ENCODE measurements around the gene GSTT4. TPM values are rescaled to one million over a fixed set of nuclear protein-coding genes. Genes with fewer than 3 reads are reported as not detected.

Gene GSTT4
- total RNA-seq = not detected
- not detected for polyA plus RNA-seq
- long read RNA-seq, donor 1 = 0 reads
- long read RNA-seq, donor 2 = 0 reads
- long read RNA-seq, donor 3 = 0 reads
- long read RNA-seq, donor 4 = 0 reads
- long read RNA-seq, donor 5 = 0 reads

GRCh38 chr22:24005201-24005600 lies at the start of gene GSTT4:
GSTT4 (minus strand) TSS chr22:24005453; CDS start chr22:24005356, 97 bp downstream.
- Histone ChIP-seq H3K4me3 (no peak within 1 kb of the TSS), H3K9ac (ENCODE audit: insufficient read depth in 1 of 2, low read length in 2 of 2) (no peak within 1 kb of the TSS), H3K27ac (ENCODE audit: low read depth in 1 of 2, low read length in 1 of 2) (no peak within 1 kb of the TSS), H3K27me3 (ENCODE audit: control insufficient read depth in 3 of 3, insufficient read depth in 3 of 3, low read length in 2 of 3) (no peaks in the 10 kb centered on the region), H3K36me3 (ENCODE audit: control insufficient read depth in 4 of 4, insufficient read depth in 4 of 4, low read length in 4 of 4) (no peaks in the 10 kb centered on the region), H3K9me3 (ENCODE audit: control insufficient read depth in 4 of 4, insufficient read depth in 3 of 4, low read length in 3 of 4) (no peaks in the 10 kb centered on the region), H3K4me1 (ENCODE audit: control insufficient read depth in 5 of 5, insufficient read depth in 5 of 5, low read length in 5 of 5) (no peaks in the 10 kb centered on the region)
- DNase-seq = no peak
- no peak for ATAC-seq (ENCODE audit: insufficient read depth, low FRiP score)
- no peak for TF ChIP-seq CTCF (IDR thresholded peaks at IDR 0.05; ENCODE audit: control extremely low read depth, extremely low read depth)
- 80 to 88% methylated on average over 6 of the region's 6 CpGs for WGBS, 2 donors

- TF ChIP-seq CTCF (IDR thresholded peaks at IDR 0.05; ENCODE audit: control extremely low read depth, extremely low read depth) = no peak
- no peaks in the 10 kb centered on the region for H3K27me3 ChIP-seq (ENCODE audit: control insufficient read depth in 3 of 3, insufficient read depth in 3 of 3, low read length in 2 of 3)
- no peak overlapping the region for H3K4me3 ChIP-seq
- H3K9ac ChIP-seq (ENCODE audit: insufficient read depth in 1 of 2, low read length in 2 of 2) = no peak overlapping the region
- no peak for ATAC-seq (ENCODE audit: insufficient read depth, low FRiP score)
- WGBS, 2 donors = 85% methylated on average over 3 of the region's 3 CpGs
- DNase-seq = no peak
- H3K4me1 ChIP-seq (ENCODE audit: control insufficient read depth in 5 of 5, insufficient read depth in 5 of 5, low read length in 5 of 5) = no peaks in the 10 kb centered on the region
- no peak overlapping the region for H3K27ac ChIP-seq (ENCODE audit: low read depth in 1 of 2, low read length in 1 of 2)
- H3K36me3 ChIP-seq (ENCODE audit: control insufficient read depth in 4 of 4, insufficient read depth in 4 of 4, low read length in 4 of 4) = peaks cover 6 to 53% (median 31%) of the 10 kb centered on the region in 4 donors
- H3K9me3 ChIP-seq (ENCODE audit: control insufficient read depth in 4 of 4, insufficient read depth in 3 of 4, low read length in 3 of 4) = no peaks in the 10 kb centered on the region
Observed at GRCh38 chr22:24054356-24054755, 49.1 kb upstream of the GSTT4 start.

GRCh38 chr22:24053481-24054226 lies 48.4 kb upstream of the GSTT4 start:
- 86 to 91% methylated on average over 10 of the region's 10 CpGs for WGBS, 2 donors
- no peak overlapping the region for H3K4me3 ChIP-seq
- no peak overlapping the region for H3K27ac ChIP-seq (ENCODE audit: low read depth in 1 of 2, low read length in 1 of 2)
- ATAC-seq (ENCODE audit: insufficient read depth, low FRiP score) (no peak), DNase-seq (no peak)
- no peaks in the 10 kb centered on the region for H3K9me3 ChIP-seq (ENCODE audit: control insufficient read depth in 4 of 4, insufficient read depth in 3 of 4, low read length in 3 of 4)
- H3K4me1 ChIP-seq (ENCODE audit: control insufficient read depth in 5 of 5, insufficient read depth in 5 of 5, low read length in 5 of 5) = no peaks in the 10 kb centered on the region
- H3K36me3 ChIP-seq (ENCODE audit: control insufficient read depth in 4 of 4, insufficient read depth in 4 of 4, low read length in 4 of 4) = peaks cover 6 to 56% (median 31%) of the 10 kb centered on the region in 4 donors
- H3K27me3 ChIP-seq (ENCODE audit: control insufficient read depth in 3 of 3, insufficient read depth in 3 of 3, low read length in 2 of 3) = no peaks in the 10 kb centered on the region
- no peak overlapping the region for H3K9ac ChIP-seq (ENCODE audit: insufficient read depth in 1 of 2, low read length in 2 of 2)
- no peak for TF ChIP-seq CTCF (IDR thresholded peaks at IDR 0.05; ENCODE audit: control extremely low read depth, extremely low read depth)

Data from lung (tissue), 16 donors.